NB4 (cell line): Measurements from ENCODE around the gene ZIC4.

Source experiments
- POLR2A ChIP-seq: IDR thresholded peaks from 2 replicates; pipeline ENCODE4 v1.6.1; 2011; ENCODE audit warnings: mild to moderate bottlenecking; ENCODE audit not compliant: insufficient read length; ENCODE audit errors: extremely low read depth
- TF ChIP-seq, protein P1 (sequence below): IDR thresholded peaks from one replicate; pipeline ENCODE4 v1.5.1; 2012; ENCODE audit warnings: low read depth, low read length
- TF ChIP-seq, protein P2 (sequence below): IDR thresholded peaks from 2 replicates; pipeline ENCODE4 v1.6.1; 2011; ENCODE audit warnings: low read depth, low read length

DNA sequence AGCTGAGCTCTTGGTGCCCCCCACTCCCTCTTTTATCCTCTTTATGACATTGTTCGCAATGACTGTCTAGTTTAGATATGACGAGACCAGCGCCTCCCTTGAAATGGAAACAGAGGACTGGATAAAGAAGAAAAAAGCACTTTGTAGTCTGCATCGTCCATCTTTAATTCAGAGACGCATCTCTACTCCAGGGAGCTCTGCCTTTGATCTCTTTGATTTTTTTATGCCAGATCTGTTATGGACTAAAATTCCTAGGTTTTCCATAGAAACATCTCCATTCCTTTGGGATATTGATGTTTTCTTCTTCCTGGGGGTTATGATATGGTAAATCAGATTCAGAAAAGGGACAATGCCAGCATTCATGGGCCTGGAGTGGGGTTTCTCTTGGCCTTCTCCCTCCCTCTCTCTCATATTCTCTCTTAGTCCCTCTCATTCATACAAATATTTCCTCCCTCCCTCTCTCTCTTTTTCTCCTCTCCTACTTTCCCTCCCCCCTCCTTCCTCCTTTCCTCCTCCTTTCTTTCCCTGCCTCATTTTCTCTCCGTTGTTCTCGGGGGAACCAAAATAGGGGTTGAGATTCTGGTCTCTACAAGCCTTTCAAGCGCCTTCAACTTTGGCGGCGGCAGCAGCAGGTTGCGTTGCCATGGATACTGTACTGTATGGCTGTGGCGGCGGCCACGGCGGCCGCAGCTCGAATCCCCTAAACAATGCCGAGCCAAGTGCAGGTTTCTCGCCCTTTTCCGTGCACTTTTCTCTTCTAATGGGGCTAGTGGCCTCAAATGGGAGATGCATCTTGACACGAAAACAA is 45.5 kb downstream of the ZIC4 start:
- TF ChIP-seq, protein P1, sequence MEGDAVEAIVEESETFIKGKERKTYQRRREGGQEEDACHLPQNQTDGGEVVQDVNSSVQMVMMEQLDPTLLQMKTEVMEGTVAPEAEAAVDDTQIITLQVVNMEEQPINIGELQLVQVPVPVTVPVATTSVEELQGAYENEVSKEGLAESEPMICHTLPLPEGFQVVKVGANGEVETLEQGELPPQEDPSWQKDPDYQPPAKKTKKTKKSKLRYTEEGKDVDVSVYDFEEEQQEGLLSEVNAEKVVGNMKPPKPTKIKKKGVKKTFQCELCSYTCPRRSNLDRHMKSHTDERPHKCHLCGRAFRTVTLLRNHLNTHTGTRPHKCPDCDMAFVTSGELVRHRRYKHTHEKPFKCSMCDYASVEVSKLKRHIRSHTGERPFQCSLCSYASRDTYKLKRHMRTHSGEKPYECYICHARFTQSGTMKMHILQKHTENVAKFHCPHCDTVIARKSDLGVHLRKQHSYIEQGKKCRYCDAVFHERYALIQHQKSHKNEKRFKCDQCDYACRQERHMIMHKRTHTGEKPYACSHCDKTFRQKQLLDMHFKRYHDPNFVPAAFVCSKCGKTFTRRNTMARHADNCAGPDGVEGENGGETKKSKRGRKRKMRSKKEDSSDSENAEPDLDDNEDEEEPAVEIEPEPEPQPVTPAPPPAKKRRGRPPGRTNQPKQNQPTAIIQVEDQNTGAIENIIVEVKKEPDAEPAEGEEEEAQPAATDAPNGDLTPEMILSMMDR = no peak
- TF ChIP-seq POLR2A = no peak
- TF ChIP-seq, protein P2, sequence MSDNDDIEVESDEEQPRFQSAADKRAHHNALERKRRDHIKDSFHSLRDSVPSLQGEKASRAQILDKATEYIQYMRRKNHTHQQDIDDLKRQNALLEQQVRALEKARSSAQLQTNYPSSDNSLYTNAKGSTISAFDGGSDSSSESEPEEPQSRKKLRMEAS = no peak
